Measurements from ENCODE around the gene SUSD3. TPM values are rescaled to one million over a fixed set of nuclear protein-coding genes. Genes with fewer than 3 reads are reported as not detected.

SUSD3 gene
- total and polyA plus RNA-seq, 2 of the 8 experiments (the other 6 are each of a cell fraction or from before 2014, with no cell fraction given) = 5.5 to 35.4 TPM

DNA sequence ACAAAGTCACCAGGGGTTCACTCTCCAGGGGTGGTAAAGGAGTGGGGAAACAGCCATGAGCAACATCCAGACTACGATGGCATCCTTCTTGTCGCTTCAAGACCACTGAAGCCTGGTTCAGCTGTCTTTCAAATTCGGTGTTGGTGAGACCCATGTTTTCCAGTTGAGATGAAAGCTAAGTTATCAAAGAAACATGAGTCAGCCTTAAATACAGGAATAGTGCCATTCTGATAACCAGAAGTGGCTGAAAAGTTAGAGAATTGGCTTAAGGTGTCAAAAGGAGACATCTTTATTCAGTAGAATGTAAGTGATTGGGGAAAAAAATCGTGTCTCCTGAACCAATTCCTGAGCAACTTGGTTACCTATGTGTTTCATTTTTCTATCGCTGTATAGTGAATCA, 30.5 kb downstream of the SUSD3 start:
- no peak overlapping the region for H2BK120ac ChIP-seq (replicated peaks; ENCODE audit: low read depth, low read length)
- POLR2A ChIA-PET (ENCODE audit: partially characterized antibody) = interaction anchor here (1.2 kb wide), 1 partner anchor 30 kb away, joined by 3 read pairs; no protein-coding TSS in a partner anchor
- no peak for FAIRE-seq

More for the DNA sequence above, 30.5 kb downstream of the SUSD3 start:
- no peaks in the 10 kb centered on the region for H3K36me3 ChIP-seq (ENCODE audit: control insufficient read depth in 2 of 4, insufficient read depth in 4 of 4, low read length in 3 of 4)
- H4K5ac ChIP-seq (ENCODE audit: insufficient read length, low read depth, low read length) = no peak overlapping the region
- H2BK12ac ChIP-seq (ENCODE audit: low read depth, low read length) = no peak overlapping the region
- no peak overlapping the region for H2BK15ac ChIP-seq (ENCODE audit: low read length)
- H4K91ac ChIP-seq (replicated peaks; ENCODE audit: insufficient read length, low read length) = no peak overlapping the region
- H4K20me1 ChIP-seq (replicated peaks in 1 of 2; ENCODE audit: control insufficient read depth in 1 of 2, insufficient read depth in 2 of 2, low read length in 2 of 2) = no peaks in the 10 kb centered on the region
- no peak for TF ChIP-seq BRCA1 (IDR thresholded peaks at IDR 0.05; ENCODE audit: low read depth, low read length)
- H3K79me1 ChIP-seq (ENCODE audit: low read depth, low read length) = no peaks in the 10 kb centered on the region
- H3K4me1 ChIP-seq (replicated peaks in 1 of 4; ENCODE audit: control insufficient read depth in 3 of 4, insufficient read depth in 4 of 4, low read length in 3 of 4) = no peaks in the 10 kb centered on the region; a peak in 1 of 7 replicates
- no peak overlapping the region for H2AFZ ChIP-seq (ENCODE audit: low read length)
- H3K9ac ChIP-seq (replicated peaks in 1 of 4; ENCODE audit: extremely low read depth in 1 of 4, low read depth in 3 of 4, low read length in 3 of 4) = no peak overlapping the region
- no peaks in the 10 kb centered on the region for H3K27me3 ChIP-seq (replicated peaks in 1 of 4; ENCODE audit: control insufficient read depth in 3 of 4, extremely low read depth in 1 of 4, insufficient read depth in 3 of 4, low read length in 3 of 4)
- H3K23me2 ChIP-seq (ENCODE audit: low read depth, low read length) = no peaks in the 10 kb centered on the region
- no peak overlapping the region for H3K4me2 ChIP-seq (ENCODE audit: insufficient read depth in 1 of 2, low read depth in 2 of 2, low read length in 2 of 2)
- H2AK5ac ChIP-seq (ENCODE audit: low read depth, low read length) = no peak overlapping the region
- no peaks in the 10 kb centered on the region for H3K79me2 ChIP-seq (ENCODE audit: control insufficient read depth in 1 of 2, insufficient read depth in 2 of 2, low read length in 2 of 2)
- H3K14ac ChIP-seq (ENCODE audit: insufficient read length) = no peak overlapping the region
- no peak overlapping the region for H3K18ac ChIP-seq (ENCODE audit: extremely low read depth, low read length)
- H2BK5ac ChIP-seq (ENCODE audit: low read depth, low read length) = no peak overlapping the region
- H3K9me3 ChIP-seq (ENCODE audit: insufficient read depth in 2 of 2, low read depth in 1 of 2, low read length in 1 of 2) = peaks cover 4% of the 10 kb centered on the region in 2 experiments; a peak in 1 of 4 replicates
- H4K8ac ChIP-seq (ENCODE audit: extremely low read depth, insufficient read depth, low read length) = no peak overlapping the region
- no peak overlapping the region for H2BK20ac ChIP-seq (ENCODE audit: low read length)
- no peak for DNase-seq (ENCODE audit: low read depth in 1 of 2, low spot score in 2 of 2)
- 90% methylated on average over 5 of the region's 5 CpGs; no CpG with 5 or more reads in 1 of the 2 experiments for WGBS, 2 experiments (ENCODE audit: extremely low coverage in 1 of 2, insufficient coverage in 1 of 2, insufficient read length in 1 of 2, insufficient replicate concordance in 2 of 2, low coverage in 1 of 2, low lambda C conversion rate in 2 of 2, missing lambda C conversion rate in 1 of 2)
- H3K56ac ChIP-seq (replicated peaks; ENCODE audit: insufficient read length, low read depth, low read length) = no peak overlapping the region
- H3K4me3 ChIP-seq (ENCODE audit: extremely low read depth in 1 of 4, insufficient read depth in 2 of 4, low read depth in 3 of 4, low read length in 4 of 4) = no peak overlapping the region
- CTCF ChIA-PET (ENCODE audit: partially characterized antibody) = interaction anchor here (0.8 to 1.7 kb wide), 7 partner anchors 8 to 86 kb away, joined by 3 to 8 read pairs (median 3); no protein-coding TSS in a partner anchor
- H3K4ac ChIP-seq (replicated peaks; ENCODE audit: insufficient read length, low read depth, low read length) = no peak overlapping the region
- H3K23ac ChIP-seq (ENCODE audit: insufficient read length) = no peak overlapping the region
- H3K27ac ChIP-seq (ENCODE audit: low read depth, low read length) = no peak overlapping the region

Data from H1 (cell line).